CD14-positive monocyte (primary cell): ENCODE measurements around the gene FNDC11. TPM values are rescaled to one million over a fixed set of nuclear protein-coding genes. Genes with fewer than 3 reads are reported as not detected.

Source experiments
- DNase-seq, 3 donors: peaks; one replicate each; pipeline ENCODE4 v3.0.0-alpha.2; 2011 to 2022
- H2AFZ ChIP-seq: 2 replicates; pipeline ENCODE4 v1.6.0; 2012; ENCODE audit warnings: mild to moderate bottlenecking, low read depth, low read length, inconsistent platforms; ENCODE audit not compliant: insufficient read depth, poor library complexity, severe bottlenecking
- H3K27ac ChIP-seq, 2 donors: 1 replicate in 1 of 2; 2 replicates in 1 of 2; pipeline ENCODE4 v1.5.1; 2012 to 2013; ENCODE audit warnings: low read length in 2 of 2, control low read depth in 1 of 2, inconsistent platforms in 1 of 2, low read depth in 1 of 2, mild to moderate bottlenecking in 1 of 2
- H3K27me3 ChIP-seq, 2 donors: one replicate each; pipeline versions ENCODE4 v1.6.0 to v1.6.1; 2011 to 2013; ENCODE audit warnings: low read length in 2 of 2; ENCODE audit not compliant: control insufficient read depth in 2 of 2, insufficient read depth in 2 of 2
- H3K36me3 ChIP-seq, 2 donors: replicated peaks in 1 of 2; 1 replicate in 1 of 2; 2 replicates in 1 of 2; pipeline versions ENCODE4 v1.5.1 to v1.6.1; 2012 to 2013; ENCODE audit warnings: low read length in 2 of 2, control low read depth in 1 of 2, inconsistent platforms in 1 of 2, mild to moderate bottlenecking in 1 of 2; ENCODE audit not compliant: insufficient read depth in 2 of 2, control insufficient read depth in 1 of 2
- H3K4me1 ChIP-seq, 2 donors: 1 replicate in 1 of 2; 2 replicates in 1 of 2; pipeline versions ENCODE4 v1.5.1 to v1.6.1; 2012 to 2013; ENCODE audit warnings: low read length in 2 of 2, control low read depth in 1 of 2, inconsistent platforms in 1 of 2, mild to moderate bottlenecking in 1 of 2, moderate library complexity in 1 of 2; ENCODE audit not compliant: insufficient read depth in 2 of 2, control insufficient read depth in 1 of 2
- H3K4me2 ChIP-seq: replicated peaks from 2 replicates; pipeline ENCODE3; 2012; ENCODE audit warnings: low read length, moderate library complexity, mild to moderate bottlenecking; ENCODE audit not compliant: poor library complexity, severe bottlenecking; ENCODE audit errors: extremely low read depth
- H3K4me3 ChIP-seq, 3 experiments: fragments of 200-600 bp in 1 of 3; sonication (generic) in 1 of 3; replicated peaks in 1 of 3; 1 replicate in 2 of 3; 2 replicates in 1 of 3; pipeline ENCODE4 v1.5.1; 2011 to 2013; ENCODE audit warnings: low read length in 3 of 3, mild to moderate bottlenecking in 3 of 3, control low read depth in 2 of 3, low read depth in 2 of 3, inconsistent platforms in 1 of 3, moderate library complexity in 1 of 3
- H3K79me2 ChIP-seq: 2 replicates; pipeline ENCODE4 v1.6.0; 2012; ENCODE audit warnings: mild to moderate bottlenecking, control low read depth, inconsistent platforms, low read length, moderate library complexity; ENCODE audit not compliant: insufficient read depth
- H3K9ac ChIP-seq: 2 replicates; pipeline ENCODE4 v1.6.0; 2017; ENCODE audit warnings: low read length, mild to moderate bottlenecking; ENCODE audit not compliant: insufficient read depth, poor library complexity, severe bottlenecking
- H3K9me3 ChIP-seq, 2 donors: replicated peaks in 1 of 2; 1 replicate in 1 of 2; 2 replicates in 1 of 2; pipeline versions ENCODE4 v1.5.1 to v1.6.1; 2012 to 2013; ENCODE audit warnings: low read length in 2 of 2, control low read depth in 1 of 2; ENCODE audit not compliant: control insufficient read depth in 1 of 2, insufficient read depth in 1 of 2
- H4K20me1 ChIP-seq: 2 replicates; pipeline ENCODE4 v1.6.0; 2012; ENCODE audit warnings: mild to moderate bottlenecking, low read length, control low read depth, moderate library complexity; ENCODE audit not compliant: insufficient read depth
- H3K27ac Mint-ChIP-seq, 7 donors: one replicate each; pipeline ENCODE4 v1.8.0; 2020; ENCODE audit warnings: mild to moderate bottlenecking in 7 of 7, mixed read lengths in 7 of 7, moderate library complexity in 6 of 7, inconsistent platforms in 2 of 7
- H3K27me3 Mint-ChIP-seq, 3 donors: one replicate each; pipeline ENCODE4 v1.8.0; 2021 to 2022; ENCODE audit warnings: low read depth in 3 of 3, mild to moderate bottlenecking in 3 of 3, mixed read lengths in 3 of 3, moderate library complexity in 3 of 3, inconsistent platforms in 1 of 3
- H3K36me3 Mint-ChIP-seq, 2 donors: one replicate each; pipeline ENCODE4 v1.8.0; 2020; ENCODE audit warnings: mixed read lengths in 2 of 2, inconsistent platforms in 1 of 2, mild to moderate bottlenecking in 1 of 2
- H3K4me1 Mint-ChIP-seq: one replicate; pipeline ENCODE4 v1.8.0; 2020; ENCODE audit warnings: mild to moderate bottlenecking, mixed read lengths
- H3K4me3 Mint-ChIP-seq, 2 donors: one replicate each; pipeline ENCODE4 v1.8.0; 2020; ENCODE audit warnings: mild to moderate bottlenecking in 2 of 2, mixed read lengths in 2 of 2, moderate library complexity in 1 of 2
- H3K9me3 Mint-ChIP-seq, 7 donors: one replicate each; pipeline ENCODE4 v1.8.0; 2020 to 2022; ENCODE audit warnings: mixed read lengths in 7 of 7, mild to moderate bottlenecking in 6 of 7, moderate library complexity in 6 of 7, inconsistent platforms in 2 of 7
- WGBS: methylation state at CpG from one replicate; pipeline ENCODE4 v1.1.5; 2013; ENCODE audit warnings: missing lambda C conversion rate; ENCODE audit not compliant: insufficient coverage; 5-methylcytosine and 5-hydroxymethylcytosine counted together
- intact Hi-C, 2 donors: fragments of 100-400 bp; cut with micrococcal nuclease; formaldehyde crosslinking; loops; one replicate each; pipeline versions ENCODE4 v1.15.0 to v1.15.1; 2023
- polyA plus RNA-seq, 3 donors: library from polyadenylated mRNA; depleted of rRNA in 1 of 3; unstranded in 2 of 3; stranded (reverse) in 1 of 3; fragments of 300-500 nt in 2 of 3; fragments of >200 nt in 1 of 3; fragmentation: Illumina TruSeq in 2 of 3; gene quantifications; 1 replicate in 2 of 3; 2 replicates in 1 of 3; pipeline ENCODE4 v1.2.3, GENCODE V29; 2012 to 2021
- TF ChIP-seq, protein P1 (sequence below): fragments of 200-600 bp; IDR thresholded peaks from one replicate; pipeline ENCODE4 v1.8.0; 2022; ENCODE audit warnings: antibody characterized with exemption, mild to moderate bottlenecking

FNDC11 gene
- polyA plus RNA-seq, 3 donors, result 0.23 TPM; not detected in 2

DNA sequence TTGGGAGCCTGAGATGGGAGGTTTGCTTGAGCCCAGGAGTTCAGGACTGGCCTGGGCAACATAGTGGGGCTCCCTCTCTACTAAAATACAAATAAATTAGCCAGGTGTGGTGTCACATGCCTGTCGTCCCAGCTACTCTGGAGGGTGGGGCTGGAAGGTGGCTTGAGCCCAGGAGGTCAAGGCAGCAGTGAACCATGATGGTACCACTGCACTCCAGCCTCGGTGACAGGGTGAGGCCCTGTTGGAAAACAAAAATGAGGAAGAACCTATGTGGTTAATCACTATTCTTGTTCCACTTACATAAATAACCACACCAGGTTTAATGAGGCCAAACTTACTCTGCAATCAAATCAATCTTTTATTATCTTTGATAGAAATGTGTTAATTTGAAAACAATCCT is 28.0 kb upstream of the FNDC11 start:
- peaks cover 14 to 24% of the 10 kb centered on the region in 2 donors for H3K4me1 ChIP-seq
- Mint-ChIP-seq H3K36me3 (peaks cover 12 to 21% of the 10 kb centered on the region in 2 donors), H3K27me3 (peaks cover 7 to 27% (median 15%) of the 10 kb centered on the region in 3 donors), H3K4me1 (peaks cover 17% of the 10 kb centered on the region), H3K27ac (no peak overlapping the region), H3K9me3 (peaks cover 13 to 20% (median 18%) of the 10 kb centered on the region in 7 donors), H3K4me3 (no peak overlapping the region)
- 50% methylated on average over 1 of the region's 2 CpGs for whole genome bisulfite sequencing
- no peak overlapping the region for H3K4me3 ChIP-seq
- H3K27ac ChIP-seq, result no peak overlapping the region
- no peak overlapping the region for H2AFZ ChIP-seq
- peaks cover 13% of the 10 kb centered on the region for H4K20me1 ChIP-seq
- no peak overlapping the region for H3K4me2 ChIP-seq
- intact Hi-C loops, result loop anchor here in 1 of 2 donors (10.0 kb wide), 1 partner anchor 539 kb away; the partner anchor contains the start of gene TCEA2
- peak in 2 of 3 donors; percentile 12 to 14 for DNase-seq
- peaks cover 11 to 12% of the 10 kb centered on the region in 2 donors for H3K9me3 ChIP-seq
- no peaks in the 10 kb centered on the region for H3K36me3 ChIP-seq
- H3K9ac ChIP-seq, result no peak overlapping the region
- TF ChIP-seq, protein P1, sequence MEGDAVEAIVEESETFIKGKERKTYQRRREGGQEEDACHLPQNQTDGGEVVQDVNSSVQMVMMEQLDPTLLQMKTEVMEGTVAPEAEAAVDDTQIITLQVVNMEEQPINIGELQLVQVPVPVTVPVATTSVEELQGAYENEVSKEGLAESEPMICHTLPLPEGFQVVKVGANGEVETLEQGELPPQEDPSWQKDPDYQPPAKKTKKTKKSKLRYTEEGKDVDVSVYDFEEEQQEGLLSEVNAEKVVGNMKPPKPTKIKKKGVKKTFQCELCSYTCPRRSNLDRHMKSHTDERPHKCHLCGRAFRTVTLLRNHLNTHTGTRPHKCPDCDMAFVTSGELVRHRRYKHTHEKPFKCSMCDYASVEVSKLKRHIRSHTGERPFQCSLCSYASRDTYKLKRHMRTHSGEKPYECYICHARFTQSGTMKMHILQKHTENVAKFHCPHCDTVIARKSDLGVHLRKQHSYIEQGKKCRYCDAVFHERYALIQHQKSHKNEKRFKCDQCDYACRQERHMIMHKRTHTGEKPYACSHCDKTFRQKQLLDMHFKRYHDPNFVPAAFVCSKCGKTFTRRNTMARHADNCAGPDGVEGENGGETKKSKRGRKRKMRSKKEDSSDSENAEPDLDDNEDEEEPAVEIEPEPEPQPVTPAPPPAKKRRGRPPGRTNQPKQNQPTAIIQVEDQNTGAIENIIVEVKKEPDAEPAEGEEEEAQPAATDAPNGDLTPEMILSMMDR, result no peak
- H3K27me3 ChIP-seq, result no peaks in the 10 kb centered on the region
- peaks cover 7% of the 10 kb centered on the region for H3K79me2 ChIP-seq

DNA sequence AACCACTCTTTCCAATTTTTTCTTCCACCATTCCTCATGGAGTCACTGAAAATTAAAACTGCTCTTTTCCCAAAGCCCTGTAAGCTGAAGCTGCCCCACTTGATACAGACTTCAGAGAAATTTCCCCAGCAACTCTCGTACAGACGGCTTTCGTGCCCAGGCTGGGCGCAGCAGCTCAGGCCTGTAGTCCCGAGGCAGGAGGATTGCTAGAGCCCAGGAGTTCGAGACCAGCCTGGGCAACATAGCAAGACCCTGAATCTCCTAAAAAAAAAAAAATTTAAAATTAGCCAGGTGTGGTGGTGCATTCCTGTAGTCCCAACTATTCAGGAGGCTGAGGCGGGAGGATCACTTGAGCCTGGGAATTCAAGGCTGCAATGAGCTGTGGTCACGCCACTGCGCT is 26.8 kb upstream of the FNDC11 start:
- peaks cover 5% of the 10 kb centered on the region for H4K20me1 ChIP-seq
- peaks cover 7 to 28% (median 16%) of the 10 kb centered on the region in 3 donors for H3K27me3 Mint-ChIP-seq
- TF ChIP-seq, protein P1, result no peak
- no peak overlapping the region for H2AFZ ChIP-seq
- no peak overlapping the region for H3K4me3 ChIP-seq
- no peak overlapping the region for H3K9ac ChIP-seq
- no peak overlapping the region for H3K27ac ChIP-seq
- peaks cover 11 to 12% of the 10 kb centered on the region in 2 donors for H3K9me3 ChIP-seq
- H3K27me3 ChIP-seq, result no peaks in the 10 kb centered on the region
- H3K36me3 Mint-ChIP-seq, result peaks cover 12 to 17% of the 10 kb centered on the region in 2 donors
- 96% methylated on average over 6 of the region's 9 CpGs for WGBS
- no peaks in the 10 kb centered on the region for H3K79me2 ChIP-seq
- no peak for DNase-seq
- H3K4me1 Mint-ChIP-seq, result peaks cover 12% of the 10 kb centered on the region
- H3K4me2 ChIP-seq, result no peak overlapping the region
- H3K4me1 ChIP-seq, result peaks cover 6 to 15% of the 10 kb centered on the region in 2 donors
- no peaks in the 10 kb centered on the region for H3K36me3 ChIP-seq
- H3K4me3 Mint-ChIP-seq, result peak overlapping the region in 1 of 2 donors; percentile 26
- peaks cover 13 to 18% (median 18%) of the 10 kb centered on the region in 7 donors for H3K9me3 Mint-ChIP-seq
- intact Hi-C loops, result loop anchor here in 1 of 2 donors (10.0 kb wide), 1 partner anchor 538 kb away; the partner anchor contains the start of gene TCEA2
- no peak overlapping the region for H3K27ac Mint-ChIP-seq
